ENCODE measurements around the gene WRNIP1.

GRCh38 chr6:2803731-2804429, 38.7 kb downstream of the WRNIP1 start:
- TF ChIP-seq, protein P1, sequence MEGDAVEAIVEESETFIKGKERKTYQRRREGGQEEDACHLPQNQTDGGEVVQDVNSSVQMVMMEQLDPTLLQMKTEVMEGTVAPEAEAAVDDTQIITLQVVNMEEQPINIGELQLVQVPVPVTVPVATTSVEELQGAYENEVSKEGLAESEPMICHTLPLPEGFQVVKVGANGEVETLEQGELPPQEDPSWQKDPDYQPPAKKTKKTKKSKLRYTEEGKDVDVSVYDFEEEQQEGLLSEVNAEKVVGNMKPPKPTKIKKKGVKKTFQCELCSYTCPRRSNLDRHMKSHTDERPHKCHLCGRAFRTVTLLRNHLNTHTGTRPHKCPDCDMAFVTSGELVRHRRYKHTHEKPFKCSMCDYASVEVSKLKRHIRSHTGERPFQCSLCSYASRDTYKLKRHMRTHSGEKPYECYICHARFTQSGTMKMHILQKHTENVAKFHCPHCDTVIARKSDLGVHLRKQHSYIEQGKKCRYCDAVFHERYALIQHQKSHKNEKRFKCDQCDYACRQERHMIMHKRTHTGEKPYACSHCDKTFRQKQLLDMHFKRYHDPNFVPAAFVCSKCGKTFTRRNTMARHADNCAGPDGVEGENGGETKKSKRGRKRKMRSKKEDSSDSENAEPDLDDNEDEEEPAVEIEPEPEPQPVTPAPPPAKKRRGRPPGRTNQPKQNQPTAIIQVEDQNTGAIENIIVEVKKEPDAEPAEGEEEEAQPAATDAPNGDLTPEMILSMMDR (IDR thresholded peaks at IDR 0.05), result no peak
- no peak for TF ChIP-seq POLR2A (IDR thresholded peaks at IDR 0.05)
